Measurements from ENCODE around the gene KCNJ5.

- TF ChIP-seq EZH2 (IDR thresholded peaks at IDR 0.05; ENCODE audit: insufficient read depth, poor library complexity, severe bottlenecking) (no peak), EZH2phosphoT487 (IDR thresholded peaks at IDR 0.05; ENCODE audit: insufficient read depth, low read depth) (no peak)
These were observed 44.2 kb upstream of the KCNJ5 start for GRCh38 chr11:128846985-128847384.
